SK-N-SH treated with all-trans-retinoic acid at 6 μM for 48 hours (cell line): Measurements from ENCODE around the gene ST8SIA1.

Source experiments
- ATAC-seq: fragments of 200-7000 bp; cut with Tn5 transposase; 3 replicates; pipeline ENCODE4 v1.9.1; 2020; ENCODE audit warnings: mild to moderate bottlenecking, moderate library complexity
- ARNTL ChIP-seq: fragments of 450-650 bp; formaldehyde crosslinking; IDR thresholded peaks from 2 replicates; pipeline ENCODE4 v1.5.0; 2020; ENCODE audit warnings: low read depth, mild to moderate bottlenecking, moderate library complexity, borderline replicate concordance
- BACH2 ChIP-seq: fragments of 250-450 bp; sonication (Bioruptor Pico); IDR thresholded peaks from 2 replicates; pipeline ENCODE4 v1.9.0; 2021; ENCODE audit warnings: mild to moderate bottlenecking, borderline replicate concordance
- CSDC2 ChIP-seq: fragments of 250-450 bp; sonication (Bioruptor Pico); IDR thresholded peaks from 2 replicates; pipeline ENCODE4 v1.5.0; 2020; ENCODE audit warnings: mild to moderate bottlenecking, moderate library complexity
- ESRRG ChIP-seq: fragments of 250-450 bp; sonication (Bioruptor Pico); IDR thresholded peaks from 2 replicates; pipeline ENCODE4 v1.6.1; 2021; ENCODE audit warnings: mild to moderate bottlenecking
- ISL1 ChIP-seq: fragments of 250-450 bp; sonication (Bioruptor Pico); IDR thresholded peaks from 2 replicates; pipeline ENCODE4 v2.1.2; 2022; ENCODE audit warnings: mild to moderate bottlenecking, moderate library complexity
- OSR1 ChIP-seq: fragments of 250-450 bp; sonication (Bioruptor Pico); IDR thresholded peaks from 2 replicates; pipeline ENCODE4 v1.8.0; 2022; ENCODE audit warnings: moderate library complexity, mild to moderate bottlenecking, inconsistent platforms
- PPARA ChIP-seq: fragments of 250-450 bp; sonication (Bioruptor Pico); IDR thresholded peaks from 2 replicates; pipeline ENCODE4 v1.5.0; 2020; ENCODE audit warnings: mild to moderate bottlenecking, borderline replicate concordance
- RARB ChIP-seq: fragments of 250-450 bp; sonication (Bioruptor Pico); IDR thresholded peaks from 2 replicates; pipeline ENCODE4 v1.8.0; 2021; ENCODE audit warnings: mild to moderate bottlenecking, moderate library complexity
- SNAI2 ChIP-seq: fragments of 250-450 bp; sonication (Bioruptor Pico); IDR thresholded peaks from 2 replicates; pipeline ENCODE4 v1.5.0; 2020; ENCODE audit warnings: mild to moderate bottlenecking, moderate library complexity
- TCF4 ChIP-seq: fragments of 250-450 bp; sonication (Bioruptor Pico); IDR thresholded peaks from 2 replicates; pipeline ENCODE4 v1.8.0; 2021; ENCODE audit warnings: mild to moderate bottlenecking, moderate library complexity, borderline replicate concordance
- TOX ChIP-seq: fragments of 250-450 bp; sonication (Bioruptor Pico); IDR thresholded peaks from 2 replicates; pipeline ENCODE4 v1.8.0; 2021; ENCODE audit warnings: mild to moderate bottlenecking, moderate library complexity, borderline replicate concordance
- ZC3H10 ChIP-seq: fragments of 250-450 bp; sonication (Bioruptor Pico); IDR thresholded peaks from 2 replicates; pipeline ENCODE4 v1.5.1; 2021; ENCODE audit warnings: mild to moderate bottlenecking, moderate library complexity
- ZFP3 ChIP-seq: fragments of 250-450 bp; sonication (Bioruptor Pico); IDR thresholded peaks from 2 replicates; pipeline ENCODE4 v1.5.0; 2020; ENCODE audit warnings: mild to moderate bottlenecking, moderate library complexity
- ZFP30 ChIP-seq: fragments of 450-650 bp; formaldehyde crosslinking; IDR thresholded peaks from 2 replicates; pipeline ENCODE4 v1.5.0; 2022; ENCODE audit warnings: mild to moderate bottlenecking, moderate library complexity
- ZNF565 ChIP-seq: fragments of 450-650 bp; formaldehyde crosslinking; conservative IDR thresholded peaks from 2 replicates; pipeline ENCODE4 v1.5.0; 2020; ENCODE audit warnings: low read depth, mild to moderate bottlenecking, moderate library complexity
- ZNF70 ChIP-seq: fragments of 450-650 bp; formaldehyde crosslinking; IDR thresholded peaks from 2 replicates; pipeline ENCODE4 v1.5.0; 2020; ENCODE audit warnings: mild to moderate bottlenecking, moderate library complexity
- ZNF8 ChIP-seq: fragments of 450-650 bp; formaldehyde crosslinking; IDR thresholded peaks from 2 replicates; pipeline ENCODE4 v1.5.0; 2020; ENCODE audit warnings: mild to moderate bottlenecking, moderate library complexity
- TF ChIP-seq, protein P1 (sequence below): fragments of 250-450 bp; sonication (Bioruptor Pico); IDR thresholded peaks from 2 replicates; pipeline ENCODE4 v1.8.0; 2020; ENCODE audit warnings: mild to moderate bottlenecking, moderate library complexity, borderline replicate concordance
- TF ChIP-seq, protein P2 (sequence below): fragments of 250-450 bp; sonication (Bioruptor Pico); IDR thresholded peaks from 2 replicates; pipeline ENCODE4 v1.5.1; 2020; ENCODE audit warnings: low read depth, mild to moderate bottlenecking, moderate library complexity
- TF ChIP-seq, protein P3 (sequence below): fragments of 250-450 bp; sonication (Bioruptor Pico); IDR thresholded peaks from 2 replicates; pipeline ENCODE4 v1.5.1; 2021; ENCODE audit warnings: mild to moderate bottlenecking, moderate library complexity
- TF ChIP-seq, protein P4 (sequence below): fragments of 250-450 bp; sonication (Bioruptor Pico); IDR thresholded peaks from 2 replicates; pipeline ENCODE4 v1.8.0; 2021; ENCODE audit warnings: low read depth, mild to moderate bottlenecking, moderate library complexity, borderline replicate concordance
- TF ChIP-seq, protein P5 (sequence below): fragments of 250-450 bp; sonication (Bioruptor Pico); IDR thresholded peaks from 2 replicates; pipeline ENCODE4 v1.5.0; 2020; ENCODE audit warnings: mild to moderate bottlenecking, moderate library complexity

The ST8SIA1 gene

DNA sequence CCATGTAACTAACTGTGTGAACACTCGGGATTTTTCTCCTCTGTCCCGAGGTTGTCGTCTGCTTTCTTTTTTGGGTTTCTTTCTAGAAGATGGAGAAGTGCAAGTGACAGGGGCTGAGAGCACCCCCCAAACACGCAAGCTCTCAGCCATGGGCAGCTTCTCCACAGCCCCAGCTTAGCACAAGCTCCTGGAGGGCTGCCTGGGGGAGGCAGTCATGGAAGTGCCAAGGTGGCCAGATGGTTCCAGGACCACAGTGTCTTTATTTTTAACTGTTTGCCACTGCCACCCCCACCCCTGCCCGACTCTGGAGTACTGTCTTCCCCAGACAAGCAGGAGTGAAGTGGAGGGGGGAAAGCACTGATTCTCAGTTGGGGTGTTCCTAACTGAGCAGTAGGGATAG, 58.2 kb downstream of the ST8SIA1 start (continued):
- TF ChIP-seq BACH2 (CRISPR knock-in tag) (no peak), ZFP3 (CRISPR knock-in tag) (no peak), ZFP30 (CRISPR knock-in tag) (no peak), ARNTL (no peak)

- no peak for TF ChIP-seq TCF4 (CRISPR knock-in tag)
- no peak for TF ChIP-seq ZNF565 (CRISPR knock-in tag)
- TF ChIP-seq ZNF70 (CRISPR knock-in tag): no peak
- no peak for TF ChIP-seq ZC3H10 (CRISPR knock-in tag)
- no peak for TF ChIP-seq ISL1 (CRISPR knock-in tag)
- TF ChIP-seq TOX (CRISPR knock-in tag): no peak
- TF ChIP-seq, protein P1, sequence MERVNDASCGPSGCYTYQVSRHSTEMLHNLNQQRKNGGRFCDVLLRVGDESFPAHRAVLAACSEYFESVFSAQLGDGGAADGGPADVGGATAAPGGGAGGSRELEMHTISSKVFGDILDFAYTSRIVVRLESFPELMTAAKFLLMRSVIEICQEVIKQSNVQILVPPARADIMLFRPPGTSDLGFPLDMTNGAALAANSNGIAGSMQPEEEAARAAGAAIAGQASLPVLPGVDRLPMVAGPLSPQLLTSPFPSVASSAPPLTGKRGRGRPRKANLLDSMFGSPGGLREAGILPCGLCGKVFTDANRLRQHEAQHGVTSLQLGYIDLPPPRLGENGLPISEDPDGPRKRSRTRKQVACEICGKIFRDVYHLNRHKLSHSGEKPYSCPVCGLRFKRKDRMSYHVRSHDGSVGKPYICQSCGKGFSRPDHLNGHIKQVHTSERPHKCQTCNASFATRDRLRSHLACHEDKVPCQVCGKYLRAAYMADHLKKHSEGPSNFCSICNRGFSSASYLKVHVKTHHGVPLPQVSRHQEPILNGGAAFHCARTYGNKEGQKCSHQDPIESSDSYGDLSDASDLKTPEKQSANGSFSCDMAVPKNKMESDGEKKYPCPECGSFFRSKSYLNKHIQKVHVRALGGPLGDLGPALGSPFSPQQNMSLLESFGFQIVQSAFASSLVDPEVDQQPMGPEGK (CRISPR knock-in tag): no peak
- TF ChIP-seq ZNF8 (CRISPR knock-in tag): no peak
- TF ChIP-seq CSDC2 (CRISPR knock-in tag): no peak
- TF ChIP-seq PPARA (CRISPR knock-in tag): no peak
- TF ChIP-seq, protein P2, sequence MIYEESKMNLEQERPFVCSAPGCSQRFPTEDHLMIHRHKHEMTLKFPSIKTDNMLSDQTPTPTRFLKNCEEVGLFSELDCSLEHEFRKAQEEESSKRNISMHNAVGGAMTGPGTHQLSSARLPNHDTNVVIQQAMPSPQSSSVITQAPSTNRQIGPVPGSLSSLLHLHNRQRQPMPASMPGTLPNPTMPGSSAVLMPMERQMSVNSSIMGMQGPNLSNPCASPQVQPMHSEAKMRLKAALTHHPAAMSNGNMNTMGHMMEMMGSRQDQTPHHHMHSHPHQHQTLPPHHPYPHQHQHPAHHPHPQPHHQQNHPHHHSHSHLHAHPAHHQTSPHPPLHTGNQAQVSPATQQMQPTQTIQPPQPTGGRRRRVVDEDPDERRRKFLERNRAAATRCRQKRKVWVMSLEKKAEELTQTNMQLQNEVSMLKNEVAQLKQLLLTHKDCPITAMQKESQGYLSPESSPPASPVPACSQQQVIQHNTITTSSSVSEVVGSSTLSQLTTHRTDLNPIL: no peak
- TF ChIP-seq OSR1: no peak
- TF ChIP-seq ZFP3 (CRISPR knock-in tag): no peak
- no peak for TF ChIP-seq RARB (CRISPR knock-in tag)
- TF ChIP-seq, protein P3, sequence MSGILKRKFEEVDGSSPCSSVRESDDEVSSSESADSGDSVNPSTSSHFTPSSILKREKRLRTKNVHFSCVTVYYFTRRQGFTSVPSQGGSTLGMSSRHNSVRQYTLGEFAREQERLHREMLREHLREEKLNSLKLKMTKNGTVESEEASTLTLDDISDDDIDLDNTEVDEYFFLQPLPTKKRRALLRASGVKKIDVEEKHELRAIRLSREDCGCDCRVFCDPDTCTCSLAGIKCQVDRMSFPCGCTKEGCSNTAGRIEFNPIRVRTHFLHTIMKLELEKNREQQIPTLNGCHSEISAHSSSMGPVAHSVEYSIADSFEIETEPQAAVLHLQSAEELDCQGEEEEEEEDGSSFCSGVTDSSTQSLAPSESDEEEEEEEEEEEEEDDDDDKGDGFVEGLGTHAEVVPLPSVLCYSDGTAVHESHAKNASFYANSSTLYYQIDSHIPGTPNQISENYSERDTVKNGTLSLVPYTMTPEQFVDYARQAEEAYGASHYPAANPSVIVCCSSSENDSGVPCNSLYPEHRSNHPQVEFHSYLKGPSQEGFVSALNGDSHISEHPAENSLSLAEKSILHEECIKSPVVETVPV (CRISPR knock-in tag): no peak
- TF ChIP-seq BACH2 (CRISPR knock-in tag): no peak
- TF ChIP-seq, protein P4, sequence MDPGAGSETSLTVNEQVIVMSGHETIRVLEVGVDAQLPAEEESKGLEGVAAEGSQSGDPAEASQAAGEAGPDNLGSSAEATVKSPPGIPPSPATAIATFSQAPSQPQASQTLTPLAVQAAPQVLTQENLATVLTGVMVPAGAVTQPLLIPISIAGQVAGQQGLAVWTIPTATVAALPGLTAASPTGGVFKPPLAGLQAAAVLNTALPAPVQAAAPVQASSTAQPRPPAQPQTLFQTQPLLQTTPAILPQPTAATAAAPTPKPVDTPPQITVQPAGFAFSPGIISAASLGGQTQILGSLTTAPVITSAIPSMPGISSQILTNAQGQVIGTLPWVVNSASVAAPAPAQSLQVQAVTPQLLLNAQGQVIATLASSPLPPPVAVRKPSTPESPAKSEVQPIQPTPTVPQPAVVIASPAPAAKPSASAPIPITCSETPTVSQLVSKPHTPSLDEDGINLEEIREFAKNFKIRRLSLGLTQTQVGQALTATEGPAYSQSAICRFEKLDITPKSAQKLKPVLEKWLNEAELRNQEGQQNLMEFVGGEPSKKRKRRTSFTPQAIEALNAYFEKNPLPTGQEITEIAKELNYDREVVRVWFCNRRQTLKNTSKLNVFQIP: no peak
- no peak for TF ChIP-seq ESRRG (CRISPR knock-in tag)
- TF ChIP-seq, protein P5, sequence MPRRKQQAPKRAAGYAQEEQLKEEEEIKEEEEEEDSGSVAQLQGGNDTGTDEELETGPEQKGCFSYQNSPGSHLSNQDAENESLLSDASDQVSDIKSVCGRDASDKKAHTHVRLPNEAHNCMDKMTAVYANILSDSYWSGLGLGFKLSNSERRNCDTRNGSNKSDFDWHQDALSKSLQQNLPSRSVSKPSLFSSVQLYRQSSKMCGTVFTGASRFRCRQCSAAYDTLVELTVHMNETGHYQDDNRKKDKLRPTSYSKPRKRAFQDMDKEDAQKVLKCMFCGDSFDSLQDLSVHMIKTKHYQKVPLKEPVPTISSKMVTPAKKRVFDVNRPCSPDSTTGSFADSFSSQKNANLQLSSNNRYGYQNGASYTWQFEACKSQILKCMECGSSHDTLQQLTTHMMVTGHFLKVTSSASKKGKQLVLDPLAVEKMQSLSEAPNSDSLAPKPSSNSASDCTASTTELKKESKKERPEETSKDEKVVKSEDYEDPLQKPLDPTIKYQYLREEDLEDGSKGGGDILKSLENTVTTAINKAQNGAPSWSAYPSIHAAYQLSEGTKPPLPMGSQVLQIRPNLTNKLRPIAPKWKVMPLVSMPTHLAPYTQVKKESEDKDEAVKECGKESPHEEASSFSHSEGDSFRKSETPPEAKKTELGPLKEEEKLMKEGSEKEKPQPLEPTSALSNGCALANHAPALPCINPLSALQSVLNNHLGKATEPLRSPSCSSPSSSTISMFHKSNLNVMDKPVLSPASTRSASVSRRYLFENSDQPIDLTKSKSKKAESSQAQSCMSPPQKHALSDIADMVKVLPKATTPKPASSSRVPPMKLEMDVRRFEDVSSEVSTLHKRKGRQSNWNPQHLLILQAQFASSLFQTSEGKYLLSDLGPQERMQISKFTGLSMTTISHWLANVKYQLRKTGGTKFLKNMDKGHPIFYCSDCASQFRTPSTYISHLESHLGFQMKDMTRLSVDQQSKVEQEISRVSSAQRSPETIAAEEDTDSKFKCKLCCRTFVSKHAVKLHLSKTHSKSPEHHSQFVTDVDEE (CRISPR knock-in tag): no peak
- no peak for TF ChIP-seq ARNTL
- ATAC-seq: peak; percentile 100
Measured at GRCh38 chr12:22275843-22276242, 58.7 kb downstream of the ST8SIA1 start.

DNA sequence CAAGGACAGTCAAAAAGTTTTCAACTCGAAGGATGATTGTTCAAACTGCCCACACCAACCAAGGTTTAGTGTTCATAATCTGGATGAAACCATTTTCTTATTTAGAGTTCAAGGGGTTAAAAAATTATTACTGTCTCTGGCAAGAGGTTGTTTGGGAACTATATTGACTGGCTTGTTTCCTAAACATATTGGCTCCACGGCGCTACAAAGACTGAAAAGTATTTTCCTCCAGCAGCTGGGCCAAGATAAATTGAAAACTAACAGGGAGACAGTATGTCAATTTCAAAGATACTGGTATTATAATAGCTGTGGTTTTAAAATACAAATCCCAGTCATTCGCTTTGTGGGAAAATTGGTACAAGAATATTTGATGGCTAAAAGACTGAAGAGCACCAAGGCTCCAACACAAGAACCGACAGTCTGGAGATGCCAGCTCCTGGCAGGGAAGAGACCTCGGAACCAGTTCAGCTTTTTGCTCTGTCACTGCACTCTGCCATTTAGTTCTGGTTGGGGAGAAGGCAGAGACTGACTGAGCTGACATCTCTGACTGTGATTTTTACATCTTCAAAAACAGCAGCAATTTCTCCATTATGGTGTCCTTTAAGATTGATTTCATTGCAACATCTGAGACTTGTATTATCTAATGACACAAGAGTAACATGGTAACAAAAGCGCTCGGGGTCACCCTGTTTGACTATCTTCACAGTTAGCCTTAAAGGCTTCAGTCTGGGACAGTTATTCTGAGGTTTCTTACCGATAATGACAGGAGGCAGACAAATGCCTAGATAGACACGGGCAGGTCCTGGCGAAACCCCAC, 62.0 kb downstream of the ST8SIA1 start:
- no peak for ATAC-seq
- no peak for TF ChIP-seq ARNTL
- no peak for TF ChIP-seq BACH2 (CRISPR knock-in tag)
- TF ChIP-seq TCF4 (CRISPR knock-in tag): no peak
- no peak for TF ChIP-seq ZNF70 (CRISPR knock-in tag)
- TF ChIP-seq SNAI2: no peak
- no peak for TF ChIP-seq ZFP30 (CRISPR knock-in tag)
- TF ChIP-seq, protein P2: no peak
- no peak for TF ChIP-seq OSR1
- TF ChIP-seq ESRRG (CRISPR knock-in tag): no peak
- no peak for TF ChIP-seq ZNF565 (CRISPR knock-in tag)
- TF ChIP-seq ZC3H10 (CRISPR knock-in tag): no peak
- TF ChIP-seq, protein P4: no peak
- TF ChIP-seq ZFP3 (CRISPR knock-in tag): no peak
